Right lobe of liver (tissue), 6 donors: Measurements from ENCODE around the gene PTCD1. TPM values are rescaled to one million over a fixed set of nuclear protein-coding genes. Genes with fewer than 3 reads are reported as not detected.

Source experiments
- ATAC-seq, 4 donors: fragments of 200-7000 bp; cut with Tn5 transposase; one replicate each; pipeline ENCODE4 v1.9.1; 2020; ENCODE audit warnings: mild to moderate bottlenecking in 4 of 4, moderate library complexity in 4 of 4
- DNase-seq, 3 donors: peaks; one replicate each; pipeline ENCODE4 v3.0.0-alpha.2; 2020
- H3K27ac ChIP-seq, 3 donors: fragments of 200-600 bp; one replicate each; pipeline ENCODE4 v1.8.0; 2022
- H3K27me3 ChIP-seq, 2 donors: fragments of 200-600 bp; one replicate each; pipeline ENCODE4 v1.8.0; 2022
- H3K36me3 ChIP-seq, 4 donors: fragments of 200-600 bp; sonication (generic) in 1 of 4; one replicate each; pipeline versions ENCODE4 v1.5.1 to v1.8.0; 2017 to 2022; ENCODE audit warnings: control low read depth in 1 of 4
- H3K4me1 ChIP-seq, 4 donors: fragments of 200-600 bp; sonication (generic) in 1 of 4; one replicate each; pipeline versions ENCODE4 v1.5.1 to v1.8.0; 2017 to 2022; ENCODE audit warnings: control low read depth in 1 of 4
- H3K4me3 ChIP-seq, 3 donors: fragments of 200-600 bp; one replicate each; pipeline ENCODE4 v1.8.0; 2022
- H3K9me3 ChIP-seq, 4 donors: fragments of 200-600 bp; sonication (generic) in 1 of 4; one replicate each; pipeline versions ENCODE4 v1.5.1 to v1.8.0; 2017 to 2022; ENCODE audit warnings: control low read depth in 1 of 4
- POLR2A ChIP-seq: fragments of 450-650 bp; IDR thresholded peaks from one replicate; pipeline ENCODE4 v1.6.1; 2017; ENCODE audit warnings: antibody characterized with exemption, mild to moderate bottlenecking
- WGBS: methylation state at CpG from one replicate; pipeline ENCODE4 v1.1.6; 2018; ENCODE audit warnings: low coverage, low lambda C conversion rate; ENCODE audit not compliant: insufficient coverage; ENCODE audit errors: missing lambda C conversion rate; 5-methylcytosine and 5-hydroxymethylcytosine counted together
- intact Hi-C, 2 donors: fragments of 100-400 bp; cut with DNase I; formaldehyde crosslinking; loops; one replicate each; pipeline versions ENCODE4 v1.11.2 to v1.14.1; 2022
- total RNA-seq, 6 experiments: library from RNA; depleted of rRNA in 2 of 6; stranded (reverse); fragments of >200 nt in 2 of 6; fragmentation: NEBNext Ultra II Directional in 3 of 6; extraction: Animal tissue kit (Norgen Biotek cat#: 25700) in 3 of 6; gene quantifications; one replicate each; pipeline versions ENCODE4 v1.1.0 to v1.2.4, GENCODE V29; 2016 to 2023
- TF ChIP-seq, protein P1 (sequence below), 4 donors: fragments of 200-600 bp in 3 of 4; fragments of 450-650 bp in 1 of 4; IDR thresholded peaks; one replicate each; pipeline versions ENCODE4 v1.5.1 to v1.8.0; 2016 to 2022; ENCODE audit warnings: antibody characterized with exemption in 4 of 4, mild to moderate bottlenecking in 2 of 4
- donor health status: DM: no; HTN: yes; CAD: no.
- donor health status: DM: no; HTN: no; CAD: no.
- donor health status: DM: no; HTN: no; CAD: no.
- donor health status: DM: no; HTN: yes; CAD: no.
- donor health status: DM: no; HTN: yes; CAD: no.

Gene PTCD1
- total RNA-seq, 6 experiments from 2014 or later = 2.4 to 5.3 (median 2.8) TPM

DNA sequence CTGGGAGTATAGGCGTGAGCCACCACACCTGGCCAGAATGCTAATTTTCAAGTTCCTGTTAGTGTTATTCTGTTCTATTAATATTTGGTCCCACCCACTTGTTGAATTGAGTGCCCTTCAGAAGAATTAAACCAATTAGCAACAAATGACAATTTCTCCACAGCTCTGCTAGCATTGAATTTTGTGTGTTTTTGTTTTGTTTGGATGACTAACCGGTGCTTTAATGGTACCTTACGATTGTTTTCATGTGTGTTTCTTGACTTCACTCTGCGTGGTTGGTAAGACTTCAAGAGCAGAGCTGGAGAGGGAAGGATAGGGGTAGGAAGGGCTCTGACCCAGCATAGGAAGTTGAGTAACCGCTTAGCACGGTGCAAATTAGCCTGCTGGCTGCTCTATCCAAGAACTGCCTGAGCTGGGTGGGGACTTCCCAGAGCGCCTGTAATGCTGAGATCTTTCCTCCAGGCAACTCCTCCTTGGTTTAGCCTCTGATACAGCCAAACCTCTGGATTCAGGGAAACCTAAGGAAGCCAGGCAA is 59.5 kb downstream of the PTCD1 start:
- 27% methylated on average over 6 of the region's 7 CpGs for WGBS

DNA sequence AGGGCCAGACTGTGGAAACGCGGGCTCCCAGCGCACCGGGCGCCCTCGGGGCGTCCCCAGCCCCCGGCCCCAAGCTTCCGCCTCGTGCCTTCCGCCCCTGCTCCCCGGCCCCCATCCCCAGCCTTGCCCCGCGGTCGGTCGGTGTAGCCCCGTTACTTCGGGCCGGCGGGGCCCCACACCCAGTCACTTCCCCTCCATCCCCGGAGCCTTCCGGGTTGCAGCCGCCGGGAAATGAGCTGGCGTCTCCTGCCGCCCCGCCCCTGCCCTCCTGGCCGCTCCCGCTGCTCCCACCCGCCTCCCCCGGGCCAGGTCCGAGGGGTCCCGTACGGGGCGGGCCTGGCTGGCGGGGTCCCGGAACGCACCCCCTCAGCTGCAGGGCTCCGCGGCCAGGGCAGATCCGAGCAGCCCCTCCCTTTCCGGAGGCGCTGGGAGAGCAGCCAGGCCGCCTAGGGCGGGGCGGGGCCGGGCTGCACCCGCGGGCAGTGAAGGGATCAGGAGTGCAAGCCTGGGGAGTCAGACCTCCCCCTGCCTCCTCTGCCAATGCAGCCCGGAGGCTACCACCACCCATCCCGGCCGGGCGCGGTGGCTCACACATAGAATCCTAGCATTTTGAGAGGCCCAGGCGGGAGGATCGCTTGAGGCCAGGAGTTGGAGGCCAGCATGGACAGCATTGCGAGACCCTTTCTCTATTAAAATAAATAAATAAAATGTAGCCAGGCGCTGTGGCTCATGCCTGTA is 63.4 kb downstream of the PTCD1 start:
- peak overlapping the region; percentile 49 to 89 (median 72) for H3K27ac ChIP-seq
- peaks cover 0 to 38% (median 6%) of the 10 kb centered on the region in 4 donors for H3K4me1 ChIP-seq
- DNase-seq = peak; percentile 88 to 89 (median 88)
- H3K4me3 ChIP-seq = peak overlapping the region; percentile 80 to 86 (median 82)
- ATAC-seq = peak; percentile 74 to 86 (median 80)
- H3K9me3 ChIP-seq = no peaks in the 10 kb centered on the region
- intact Hi-C loops = no loop called here
- H3K36me3 ChIP-seq = no peaks in the 10 kb centered on the region
- no peaks in the 10 kb centered on the region for H3K27me3 ChIP-seq
- 8% methylated on average over 8 of the region's 58 CpGs for WGBS
- peak; percentile 41 for TF ChIP-seq POLR2A
- TF ChIP-seq, protein P1, sequence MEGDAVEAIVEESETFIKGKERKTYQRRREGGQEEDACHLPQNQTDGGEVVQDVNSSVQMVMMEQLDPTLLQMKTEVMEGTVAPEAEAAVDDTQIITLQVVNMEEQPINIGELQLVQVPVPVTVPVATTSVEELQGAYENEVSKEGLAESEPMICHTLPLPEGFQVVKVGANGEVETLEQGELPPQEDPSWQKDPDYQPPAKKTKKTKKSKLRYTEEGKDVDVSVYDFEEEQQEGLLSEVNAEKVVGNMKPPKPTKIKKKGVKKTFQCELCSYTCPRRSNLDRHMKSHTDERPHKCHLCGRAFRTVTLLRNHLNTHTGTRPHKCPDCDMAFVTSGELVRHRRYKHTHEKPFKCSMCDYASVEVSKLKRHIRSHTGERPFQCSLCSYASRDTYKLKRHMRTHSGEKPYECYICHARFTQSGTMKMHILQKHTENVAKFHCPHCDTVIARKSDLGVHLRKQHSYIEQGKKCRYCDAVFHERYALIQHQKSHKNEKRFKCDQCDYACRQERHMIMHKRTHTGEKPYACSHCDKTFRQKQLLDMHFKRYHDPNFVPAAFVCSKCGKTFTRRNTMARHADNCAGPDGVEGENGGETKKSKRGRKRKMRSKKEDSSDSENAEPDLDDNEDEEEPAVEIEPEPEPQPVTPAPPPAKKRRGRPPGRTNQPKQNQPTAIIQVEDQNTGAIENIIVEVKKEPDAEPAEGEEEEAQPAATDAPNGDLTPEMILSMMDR (IDR thresholded peaks at IDR 0.05) = no peak

More for the DNA sequence above, 59.5 kb downstream of the PTCD1 start:
- Histone ChIP-seq H3K27me3 (no peaks in the 10 kb centered on the region), H3K36me3 (no peaks in the 10 kb centered on the region), H3K9me3 (no peaks in the 10 kb centered on the region), H3K27ac (peak overlapping the region; percentile 29 to 75 (median 74)), H3K4me3 (peak overlapping the region in 1 of 3 donors; percentile 6), H3K4me1 (peaks cover 0 to 50% (median 13%) of the 10 kb centered on the region in 4 donors)
- TF ChIP-seq, protein P1 (IDR thresholded peaks at IDR 0.05) = peak in 1 of 4 donors; percentile 10
- TF ChIP-seq POLR2A = no peak
- ATAC-seq (peak; percentile 26 to 54 (median 50)), DNase-seq (peak in 2 of 3 donors; percentile 58 to 70)
- intact Hi-C loops = no loop called here

DNA sequence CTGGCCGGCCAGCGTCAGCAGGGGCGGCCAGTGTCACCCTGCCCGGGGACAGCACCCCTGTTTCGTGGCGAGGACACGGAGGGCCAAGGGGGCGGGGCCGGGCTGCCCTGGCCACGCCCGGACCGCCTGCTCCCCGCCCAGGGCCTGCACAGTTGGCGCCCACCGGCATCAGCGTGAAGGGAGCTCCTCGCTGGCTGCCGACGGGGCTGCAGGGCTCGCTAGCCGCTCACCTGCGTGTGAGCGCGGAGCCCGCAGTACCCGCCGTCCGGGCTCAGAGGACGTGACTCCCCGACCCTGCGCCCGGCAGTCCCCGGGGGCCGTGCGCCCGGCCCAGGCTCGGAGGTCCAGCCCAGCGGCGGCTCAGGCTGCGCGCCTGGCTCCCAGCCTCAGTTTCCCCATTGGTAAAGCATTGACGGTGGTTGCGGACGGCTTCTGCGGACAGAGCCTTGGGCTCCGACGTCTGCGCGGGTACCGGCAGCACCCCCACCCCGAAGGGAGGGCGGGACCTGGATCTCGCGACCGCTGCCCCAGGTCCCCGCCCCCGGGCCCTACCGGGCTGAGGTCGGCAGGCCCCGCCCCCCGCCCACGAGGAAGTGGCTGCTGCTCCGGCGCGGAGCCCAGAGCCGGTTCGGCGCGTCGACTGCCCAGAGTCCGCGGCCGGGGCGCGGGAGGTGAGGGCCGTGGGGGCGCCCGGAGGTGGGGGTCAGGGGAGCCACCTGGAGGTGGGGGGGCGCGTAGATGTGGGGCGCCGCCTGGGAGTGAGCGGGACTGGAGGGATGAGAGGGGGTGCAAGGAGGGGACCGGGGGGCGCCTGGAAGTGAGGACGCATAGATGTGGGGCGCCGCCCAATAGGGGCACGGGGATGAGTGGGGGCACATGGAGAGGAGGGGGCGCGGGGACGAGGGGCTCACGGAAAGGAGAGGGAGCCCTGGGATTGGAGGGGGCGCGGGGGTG is 64.2 kb downstream of the PTCD1 start, which contains the start of gene ARPC1B:
Gene ARPC1B (plus strand): TSS at position 620 of the 954 bp plus-strand sequence. CDS start 10,985 bp downstream, outside the sequence.
- DNase-seq (peak; percentile 87 to 93 (median 90)), ATAC-seq (peak; percentile 75 to 85 (median 78))
- no peaks in the 10 kb centered on the region for H3K36me3 ChIP-seq
- H3K27ac ChIP-seq = peak within 1 kb of the TSS; percentile 49 to 89 (median 72)
- intact Hi-C loops = no loop called here
- TF ChIP-seq POLR2A = peak; percentile 73
- TF ChIP-seq, protein P1 (IDR thresholded peaks at IDR 0.05) = no peak
- no peaks in the 10 kb centered on the region for H3K9me3 ChIP-seq
- peaks cover 0 to 29% (median 3%) of the 10 kb centered on the region in 4 donors for H3K4me1 ChIP-seq
- H3K27me3 ChIP-seq = no peaks in the 10 kb centered on the region
- WGBS = 0% methylated on average over 44 of the region's 95 CpGs
- H3K4me3 ChIP-seq = peak within 1 kb of the TSS; percentile 80 to 86 (median 82)
